Naive thymus-derived CD4-positive, alpha-beta T cell (primary cell): ENCODE data around the gene ATOH7. TPM values are rescaled to one million over a fixed set of nuclear protein-coding genes. Genes with fewer than 3 reads are reported as not detected.
"Not testable (repeated sequence)": the region's sequence is repeated elsewhere in the genome, so short reads cannot be mapped to it uniquely, and the experiment has no call there.

Experiments used
- ATAC-seq: fragments of 150-1000 bp; cut with Tn5 transposase; 2 replicates; pipeline ENCODE4 v1.10.0; 2021; ENCODE audit warnings: mild to moderate bottlenecking, moderate library complexity
- CTCF ChIA-PET: fragments of 350-600 bp; sonication (Branson Sonifier 250); formaldehyde crosslinking; loops from one replicate; lab custom pipeline; 2021; ENCODE audit warnings: antibody characterized with exemption; lab: Charles Lee
- POLR2A ChIA-PET: fragments of 350-600 bp; sonication (Branson Sonifier 250); formaldehyde crosslinking; loops from one replicate; lab custom pipeline; 2021; ENCODE audit warnings: antibody characterized with exemption, inconsistent platforms; lab: Charles Lee
- DNase-seq, 9 donors: peaks; one replicate each; pipeline versions ENCODE4 v3.0.0 to v3.0.0-alpha.2; 2020 to 2022; ENCODE audit warnings: mixed read lengths in 1 of 9
- H3K27ac ChIP-seq: one replicate; pipeline ENCODE4 v1.7.0; 2013; ENCODE audit warnings: mild to moderate bottlenecking, low read depth, low read length, moderate library complexity
- H3K27me3 ChIP-seq, 2 donors: one replicate each; pipeline ENCODE4 v1.7.0; 2013; ENCODE audit warnings: low read length in 2 of 2, mild to moderate bottlenecking in 2 of 2, moderate library complexity in 2 of 2; ENCODE audit not compliant: control insufficient read depth in 2 of 2, insufficient read depth in 2 of 2
- H3K36me3 ChIP-seq, 3 experiments: 1 replicate in 2 of 3; 2 replicates in 1 of 3; pipeline ENCODE4 v1.7.0; 2013; ENCODE audit warnings: low read length in 3 of 3, mild to moderate bottlenecking in 3 of 3, moderate library complexity in 1 of 3; ENCODE audit not compliant: insufficient read depth in 3 of 3, control insufficient read depth in 2 of 3
- H3K4me1 ChIP-seq, 2 donors: one replicate each; pipeline ENCODE4 v1.7.0; 2013; ENCODE audit warnings: low read length in 2 of 2, mild to moderate bottlenecking in 2 of 2, moderate library complexity in 1 of 2; ENCODE audit not compliant: control insufficient read depth in 2 of 2, insufficient read depth in 2 of 2
- H3K4me3 ChIP-seq: 2 replicates; pipeline ENCODE4 v1.7.0; 2013; ENCODE audit warnings: mild to moderate bottlenecking, low read length
- H3K9me3 ChIP-seq, 3 experiments: 1 replicate in 2 of 3; 2 replicates in 1 of 3; pipeline ENCODE4 v1.7.0; 2013; ENCODE audit warnings: low read length in 3 of 3; ENCODE audit not compliant: control insufficient read depth in 2 of 3
- H3K27ac Mint-ChIP-seq, 9 donors: one replicate each; pipeline ENCODE4 v1.8.0; 2020 to 2022; ENCODE audit warnings: mixed read lengths in 9 of 9, mild to moderate bottlenecking in 8 of 9, moderate library complexity in 5 of 9, inconsistent platforms in 2 of 9
- H3K27me3 Mint-ChIP-seq, 5 donors: one replicate each; pipeline ENCODE4 v1.8.0; 2021 to 2022; ENCODE audit warnings: mixed read lengths in 5 of 5, mild to moderate bottlenecking in 1 of 5
- H3K36me3 Mint-ChIP-seq, 5 donors: one replicate each; pipeline ENCODE4 v1.8.0; 2020 to 2022; ENCODE audit warnings: mixed read lengths in 5 of 5, mild to moderate bottlenecking in 3 of 5, inconsistent platforms in 1 of 5
- H3K4me1 Mint-ChIP-seq, 7 donors: one replicate each; pipeline ENCODE4 v1.8.0; 2020 to 2022; ENCODE audit warnings: mixed read lengths in 7 of 7, mild to moderate bottlenecking in 3 of 7, inconsistent platforms in 1 of 7
- H3K4me3 Mint-ChIP-seq, 10 donors: one replicate each; pipeline ENCODE4 v1.8.0; 2020 to 2022; ENCODE audit warnings: mild to moderate bottlenecking in 10 of 10, mixed read lengths in 10 of 10, moderate library complexity in 6 of 10, inconsistent platforms in 2 of 10
- H3K9me3 Mint-ChIP-seq, 11 donors: one replicate each; pipeline ENCODE4 v1.8.0; 2020 to 2022; ENCODE audit warnings: mixed read lengths in 11 of 11, mild to moderate bottlenecking in 4 of 11, inconsistent platforms in 1 of 11, moderate library complexity in 1 of 11
- intact Hi-C, 2 donors: fragments of 100-400 bp; cut with micrococcal nuclease; formaldehyde crosslinking; loops; one replicate each; pipeline ENCODE4 v1.15.1; 2023
- polyA plus RNA-seq, 2 donors: library from polyadenylated mRNA; unstranded; fragments of 300-500 nt; fragmentation: Illumina TruSeq; gene quantifications; one replicate each; pipeline ENCODE4 v1.2.3, GENCODE V29; 2021
- total RNA-seq, 6 experiments: library from RNA in 5 of 6; stranded (reverse) in 5 of 6; gene quantifications; 1 replicate in 5 of 6; 2 replicates in 1 of 6; pipeline ENCODE4 v1.2.3 and lab custom pipeline; 2021 to 2026

ATOH7 gene
- total and polyA plus RNA-seq, 7 experiments from 2014 or later = not detected

DNA sequence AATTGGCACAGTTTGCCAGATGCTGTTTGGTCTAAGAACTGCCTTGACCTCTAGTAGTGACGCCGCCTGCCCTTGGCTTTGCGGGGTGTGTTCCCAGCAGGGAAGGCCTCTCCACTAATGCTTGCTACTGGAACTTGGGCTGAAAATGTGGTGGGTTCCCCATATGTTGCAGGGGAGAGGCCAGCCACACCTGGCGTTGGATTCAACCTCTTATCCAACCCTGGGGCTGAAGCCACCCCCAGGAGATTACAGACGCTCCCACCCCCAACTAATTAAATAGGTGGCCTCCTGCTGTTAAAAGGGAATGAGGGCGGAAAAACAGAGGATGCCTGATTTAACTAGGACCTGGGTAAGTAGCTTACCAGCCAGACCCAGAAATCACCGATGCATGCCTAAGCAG, 19.2 kb upstream of the ATOH7 start:
- Mint-ChIP-seq H3K4me3 (no peak overlapping the region), H3K27ac (no peak overlapping the region), H3K36me3 (no peaks in the 10 kb centered on the region), H3K9me3 (no peaks in the 10 kb centered on the region), H3K4me1 (peaks cover 0 to 3% (median 0%) of the 10 kb centered on the region in 7 donors), H3K27me3 (peaks cover 0 to 8% (median 0%) of the 10 kb centered on the region in 5 donors)
- H3K36me3 ChIP-seq = no peaks in the 10 kb centered on the region
- H3K9me3 ChIP-seq = no peaks in the 10 kb centered on the region
- H3K27me3 ChIP-seq = no peaks in the 10 kb centered on the region
- no peak for DNase-seq
- intact Hi-C loops = no loop called here
- ChIA-PET POLR2A (no interaction called here), CTCF (no interaction called here)
- H3K4me3 ChIP-seq = no peak overlapping the region
- H3K4me1 ChIP-seq = no peaks in the 10 kb centered on the region
- no peak overlapping the region for H3K27ac ChIP-seq
- ATAC-seq = no peak

DNA sequence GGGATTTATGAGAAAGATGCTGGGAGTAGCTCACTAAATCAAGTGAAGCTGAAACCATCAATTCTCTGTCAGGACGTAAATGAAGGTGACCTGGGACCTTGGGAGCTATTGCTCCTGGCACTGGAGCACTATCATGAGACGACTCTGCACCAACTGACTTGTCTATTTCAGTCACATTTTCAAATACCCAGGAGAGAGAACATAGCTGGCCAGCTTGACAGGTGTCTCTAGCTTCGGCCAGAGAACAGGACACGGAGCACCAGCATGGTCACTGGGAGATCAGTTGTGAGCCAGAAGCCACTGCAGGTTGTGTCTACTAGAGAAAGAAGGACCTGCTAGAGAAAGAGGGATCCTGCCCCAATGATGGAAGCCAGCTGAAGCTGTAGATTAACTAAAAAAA, 17.4 kb upstream of the ATOH7 start:
- ChIA-PET CTCF (no interaction called here), POLR2A (no interaction called here)
- Mint-ChIP-seq H3K9me3 (no peaks in the 10 kb centered on the region), H3K4me1 (peaks cover 0 to 3% (median 0%) of the 10 kb centered on the region in 7 donors), H3K27ac (no peak overlapping the region), H3K4me3 (no peak overlapping the region), H3K27me3 (peaks cover 0 to under 1% (median 0%) of the 10 kb centered on the region in 5 donors), H3K36me3 (no peaks in the 10 kb centered on the region)
- Histone ChIP-seq H3K36me3 (no peaks in the 10 kb centered on the region), H3K9me3 (no peaks in the 10 kb centered on the region), H3K27me3 (no peaks in the 10 kb centered on the region), H3K4me3 (no peak overlapping the region), H3K4me1 (no peaks in the 10 kb centered on the region), H3K27ac (no peak overlapping the region)
- ATAC-seq (no peak), DNase-seq (no peak)
- intact Hi-C loops = no loop called here

DNA sequence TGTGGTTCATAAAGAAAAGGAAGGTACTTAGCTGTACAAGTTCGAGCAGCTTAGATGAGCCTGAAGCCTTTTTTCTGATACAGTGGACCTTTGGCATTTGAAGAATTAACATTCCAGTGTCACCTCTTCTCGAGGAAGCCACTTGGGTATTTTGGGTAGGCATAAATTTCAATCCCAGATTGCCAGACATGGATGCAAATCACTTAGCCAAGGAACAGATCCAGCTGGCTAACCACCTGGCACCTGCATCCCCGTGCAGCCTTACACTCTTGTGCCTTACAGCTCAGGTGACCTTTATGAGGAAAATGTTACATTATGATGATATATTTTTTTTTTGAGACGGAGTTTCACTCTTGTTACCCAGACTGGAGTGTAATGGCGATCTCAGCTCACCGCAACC, 16.0 kb upstream of the ATOH7 start:
- POLR2A ChIA-PET = no interaction called here
- peaks cover 0 to 3% (median 0%) of the 10 kb centered on the region in 7 donors for H3K4me1 Mint-ChIP-seq
- DNase-seq = no peak
- no peak for ATAC-seq
- Histone ChIP-seq H3K27ac (no peak overlapping the region), H3K4me3 (no peak overlapping the region), H3K4me1 (no peaks in the 10 kb centered on the region), H3K36me3 (no peaks in the 10 kb centered on the region), H3K27me3 (no peaks in the 10 kb centered on the region), H3K9me3 (no peaks in the 10 kb centered on the region)
- peaks cover 0 to 5% (median 0%) of the 10 kb centered on the region in 5 donors for H3K27me3 Mint-ChIP-seq
- no peak overlapping the region for H3K27ac Mint-ChIP-seq
- intact Hi-C loops = no loop called here
- no peaks in the 10 kb centered on the region for H3K36me3 Mint-ChIP-seq
- no peak overlapping the region for H3K4me3 Mint-ChIP-seq
- no peaks in the 10 kb centered on the region for H3K9me3 Mint-ChIP-seq
- CTCF ChIA-PET = no interaction called here

DNA sequence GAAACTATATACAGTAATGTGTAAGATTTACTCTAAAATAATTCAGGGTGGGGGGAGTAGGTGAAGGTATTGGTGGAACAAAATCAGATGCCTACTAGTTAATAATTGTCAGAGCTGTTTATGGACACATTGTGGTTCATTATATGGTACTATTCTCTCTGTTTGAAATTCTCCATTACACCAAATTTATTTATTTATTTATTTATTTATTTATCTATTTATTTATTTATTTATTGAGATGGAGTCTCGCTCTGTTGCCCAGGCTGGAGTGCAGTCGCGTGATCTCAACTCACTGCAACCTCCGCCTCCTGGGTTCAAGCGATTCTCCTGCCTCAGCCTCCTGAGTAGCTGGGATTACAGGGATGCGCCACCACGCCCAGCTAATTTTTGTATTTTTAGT, 14.5 kb upstream of the ATOH7 start:
- H3K27ac Mint-ChIP-seq, intact Hi-C loops, H3K4me1 ChIP-seq, CTCF ChIA-PET, POLR2A ChIA-PET, H3K27me3 ChIP-seq, H3K4me3 Mint-ChIP-seq, H3K27ac ChIP-seq, ATAC-seq, H3K27me3 Mint-ChIP-seq, H3K36me3 Mint-ChIP-seq, H3K9me3 ChIP-seq, H3K9me3 Mint-ChIP-seq, H3K4me3 ChIP-seq, H3K4me1 Mint-ChIP-seq, H3K36me3 ChIP-seq, DNase-seq: not testable (repeated sequence)

DNA sequence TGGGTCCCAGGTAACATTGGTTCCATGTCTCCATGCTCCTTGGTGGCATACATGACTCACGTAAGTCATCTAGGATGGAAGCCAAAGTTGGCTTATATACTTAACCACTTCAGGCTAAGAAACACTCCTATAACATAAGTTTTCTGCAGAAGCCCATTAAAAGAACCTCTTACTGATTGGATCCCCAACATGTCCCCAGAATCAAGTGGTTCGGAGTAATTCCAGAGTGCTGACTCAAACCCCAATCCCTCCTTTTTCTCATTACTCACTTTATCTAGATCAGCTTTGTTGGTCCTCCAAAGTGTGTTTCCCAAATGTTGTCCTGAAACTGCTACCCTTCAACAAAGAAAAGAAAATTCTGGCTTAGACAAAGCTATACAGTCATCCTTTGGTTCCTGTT, 10.1 kb upstream of the ATOH7 start:
- intact Hi-C loops = no loop called here
- Histone ChIP-seq H3K4me1 (no peaks in the 10 kb centered on the region), H3K9me3 (no peaks in the 10 kb centered on the region), H3K27me3 (no peaks in the 10 kb centered on the region), H3K27ac (no peak overlapping the region), H3K4me3 (no peak overlapping the region), H3K36me3 (no peaks in the 10 kb centered on the region)
- ChIA-PET POLR2A (no interaction called here), CTCF (no interaction called here)
- DNase-seq = no peak
- Mint-ChIP-seq H3K4me1 (no peaks in the 10 kb centered on the region), H3K27me3 (peaks cover 0 to 5% (median 0%) of the 10 kb centered on the region in 5 donors), H3K36me3 (no peaks in the 10 kb centered on the region), H3K9me3 (no peaks in the 10 kb centered on the region), H3K27ac (no peak overlapping the region), H3K4me3 (no peak overlapping the region)
- ATAC-seq = no peak

DNA sequence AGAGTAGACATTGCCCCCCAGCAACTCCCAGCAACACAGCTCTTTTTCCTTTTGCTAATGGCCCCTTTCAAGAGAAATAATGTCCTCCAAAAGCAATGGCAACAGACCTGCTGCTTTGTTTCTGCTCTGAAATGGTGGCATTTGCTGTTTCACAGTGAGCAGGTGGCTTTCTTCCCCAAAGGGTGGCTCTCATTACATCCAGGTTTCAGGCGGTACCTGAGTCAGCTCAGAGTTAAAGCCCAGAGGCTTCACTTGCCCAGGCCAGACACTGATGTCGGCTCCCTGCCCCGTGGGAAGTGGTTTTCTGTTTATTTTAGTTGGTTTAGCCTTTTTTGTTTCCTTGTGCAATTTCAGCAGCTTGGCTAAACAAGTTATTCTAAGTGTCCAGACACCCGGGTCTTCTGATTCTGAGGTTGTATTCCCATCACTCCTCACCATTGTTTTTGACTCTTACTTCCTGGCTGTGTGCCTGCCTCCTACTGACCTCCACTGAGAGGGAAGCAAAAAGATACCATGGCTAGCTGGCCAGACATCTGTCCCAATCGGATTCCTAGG, 7.8 kb upstream of the ATOH7 start:
- no peak overlapping the region for H3K4me3 ChIP-seq
- no peaks in the 10 kb centered on the region for H3K4me1 Mint-ChIP-seq
- ChIA-PET CTCF (no interaction called here), POLR2A (interaction anchor here (1.0 to 1.2 kb wide), 2 partner anchors 9 to 11 kb away, joined by 3 to 4 read pairs; no protein-coding TSS in a partner anchor)
- H3K9me3 ChIP-seq = no peaks in the 10 kb centered on the region
- no peaks in the 10 kb centered on the region for H3K4me1 ChIP-seq
- H3K27me3 ChIP-seq = no peaks in the 10 kb centered on the region
- H3K27ac Mint-ChIP-seq = no peak overlapping the region
- no peaks in the 10 kb centered on the region for H3K36me3 ChIP-seq
- H3K27me3 Mint-ChIP-seq = peaks cover 0 to 17% (median 5%) of the 10 kb centered on the region in 5 donors
- ATAC-seq = no peak
- no peaks in the 10 kb centered on the region for H3K9me3 Mint-ChIP-seq
- H3K27ac ChIP-seq = no peak overlapping the region
- intact Hi-C loops = no loop called here
- H3K36me3 Mint-ChIP-seq = no peaks in the 10 kb centered on the region
- no peak for DNase-seq
- no peak overlapping the region for H3K4me3 Mint-ChIP-seq

DNA sequence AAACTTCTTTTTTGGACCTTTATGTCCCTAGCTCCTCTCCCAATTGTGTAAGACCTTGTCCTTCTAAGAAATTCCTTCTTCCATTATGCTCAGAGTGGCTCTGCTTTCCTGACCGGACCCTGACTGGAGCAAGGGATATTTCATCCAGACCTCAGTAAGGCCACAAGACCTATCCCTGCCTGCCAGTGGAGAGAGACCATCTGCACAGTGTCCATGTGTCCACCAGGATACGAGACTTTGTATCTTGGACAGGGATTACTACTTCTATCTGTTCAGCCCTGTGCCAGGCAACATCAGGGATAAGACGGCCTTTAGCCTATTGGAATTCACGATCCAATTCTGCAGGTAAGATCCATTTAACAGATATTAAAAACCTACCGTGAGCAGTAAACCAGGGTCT, 7.2 kb upstream of the ATOH7 start:
- Histone ChIP-seq H3K36me3 (no peaks in the 10 kb centered on the region), H3K27me3 (no peaks in the 10 kb centered on the region), H3K4me3 (no peak overlapping the region), H3K9me3 (no peaks in the 10 kb centered on the region), H3K4me1 (no peaks in the 10 kb centered on the region), H3K27ac (no peak overlapping the region)
- H3K9me3 Mint-ChIP-seq = no peaks in the 10 kb centered on the region
- H3K4me3 Mint-ChIP-seq = no peak overlapping the region
- H3K27ac Mint-ChIP-seq = no peak overlapping the region
- DNase-seq (no peak), ATAC-seq (no peak)
- intact Hi-C loops = no loop called here
- H3K27me3 Mint-ChIP-seq = peaks cover 0 to 18% (median 4%) of the 10 kb centered on the region in 5 donors
- no peaks in the 10 kb centered on the region for H3K4me1 Mint-ChIP-seq
- ChIA-PET CTCF (no interaction called here), POLR2A (no interaction called here)
- H3K36me3 Mint-ChIP-seq = no peaks in the 10 kb centered on the region
